Neural crest cell (in vitro differentiated cells): ENCODE data around the gene RBPJ. TPM values are rescaled to one million over a fixed set of nuclear protein-coding genes. Genes with fewer than 3 reads are reported as not detected.

Experiments used
- DNase-seq: peaks from one replicate; pipeline ENCODE4 v3.0.0; 2021; ENCODE audit warnings: low read depth, mixed read lengths, low spot score
- H3K27ac Mint-ChIP-seq: one replicate; pipeline ENCODE4 v1.8.0; 2021; ENCODE audit warnings: mild to moderate bottlenecking, mixed read lengths; ENCODE audit not compliant: unreplicated experiment
- H3K27me3 Mint-ChIP-seq: 2 replicates; pipeline ENCODE4 v1.8.0; 2021; ENCODE audit warnings: low read depth, mild to moderate bottlenecking, mixed read lengths
- H3K36me3 Mint-ChIP-seq: 2 replicates; pipeline ENCODE4 v1.8.0; 2021; ENCODE audit warnings: low read depth, mild to moderate bottlenecking, mixed read lengths
- H3K4me1 Mint-ChIP-seq: 2 replicates; pipeline ENCODE4 v1.8.0; 2021; ENCODE audit warnings: mixed read lengths
- H3K4me3 Mint-ChIP-seq: one replicate; pipeline ENCODE4 v1.8.0; 2021; ENCODE audit warnings: mild to moderate bottlenecking, mixed read lengths
- H3K9me3 Mint-ChIP-seq: 2 replicates; pipeline ENCODE4 v1.8.0; 2021; ENCODE audit warnings: mixed read lengths
- total RNA-seq: library from RNA; stranded (reverse); gene quantifications from 2 replicates; pipeline ENCODE4 v1.2.1, GENCODE V29; 2021
- TF ChIP-seq, protein P1 (sequence below): fragments of 200-600 bp; sonication (generic); conservative IDR thresholded peaks from 2 replicates; pipeline ENCODE4 v1.5.0; 2021; ENCODE audit warnings: antibody characterized with exemption, mild to moderate bottlenecking

Gene RBPJ
- total RNA-seq, 1 donor from 2014 or later, result 76.4 TPM

DNA sequence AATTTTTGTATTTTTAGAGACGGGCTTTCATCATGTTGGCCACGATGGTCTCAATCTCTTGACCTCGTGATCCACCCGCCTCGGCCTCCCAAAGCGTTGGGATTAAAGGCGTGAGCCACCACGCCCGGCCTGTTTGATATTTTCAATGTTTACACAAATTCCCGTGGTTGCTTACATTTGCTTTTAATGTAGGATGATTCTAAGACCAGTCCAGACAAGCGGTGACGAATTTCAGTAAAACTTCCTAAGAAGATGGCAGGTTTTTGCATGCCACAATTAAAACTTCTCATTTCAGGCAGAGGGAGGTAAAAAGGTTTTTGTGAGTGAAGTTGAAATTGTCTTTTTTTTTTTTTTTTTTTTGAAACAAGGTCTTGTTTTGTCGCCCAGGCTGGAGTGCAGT, 41.4 kb upstream of the RBPJ start:
- TF ChIP-seq, protein P1, sequence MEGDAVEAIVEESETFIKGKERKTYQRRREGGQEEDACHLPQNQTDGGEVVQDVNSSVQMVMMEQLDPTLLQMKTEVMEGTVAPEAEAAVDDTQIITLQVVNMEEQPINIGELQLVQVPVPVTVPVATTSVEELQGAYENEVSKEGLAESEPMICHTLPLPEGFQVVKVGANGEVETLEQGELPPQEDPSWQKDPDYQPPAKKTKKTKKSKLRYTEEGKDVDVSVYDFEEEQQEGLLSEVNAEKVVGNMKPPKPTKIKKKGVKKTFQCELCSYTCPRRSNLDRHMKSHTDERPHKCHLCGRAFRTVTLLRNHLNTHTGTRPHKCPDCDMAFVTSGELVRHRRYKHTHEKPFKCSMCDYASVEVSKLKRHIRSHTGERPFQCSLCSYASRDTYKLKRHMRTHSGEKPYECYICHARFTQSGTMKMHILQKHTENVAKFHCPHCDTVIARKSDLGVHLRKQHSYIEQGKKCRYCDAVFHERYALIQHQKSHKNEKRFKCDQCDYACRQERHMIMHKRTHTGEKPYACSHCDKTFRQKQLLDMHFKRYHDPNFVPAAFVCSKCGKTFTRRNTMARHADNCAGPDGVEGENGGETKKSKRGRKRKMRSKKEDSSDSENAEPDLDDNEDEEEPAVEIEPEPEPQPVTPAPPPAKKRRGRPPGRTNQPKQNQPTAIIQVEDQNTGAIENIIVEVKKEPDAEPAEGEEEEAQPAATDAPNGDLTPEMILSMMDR, result no peak
- no peak for DNase-seq
- Mint-ChIP-seq H3K36me3 (no peaks in the 10 kb centered on the region), H3K27me3 (no peaks in the 10 kb centered on the region), H3K4me3 (no peak overlapping the region), H3K9me3 (no peaks in the 10 kb centered on the region), H3K4me1 (no peaks in the 10 kb centered on the region), H3K27ac (no peak overlapping the region)

DNA sequence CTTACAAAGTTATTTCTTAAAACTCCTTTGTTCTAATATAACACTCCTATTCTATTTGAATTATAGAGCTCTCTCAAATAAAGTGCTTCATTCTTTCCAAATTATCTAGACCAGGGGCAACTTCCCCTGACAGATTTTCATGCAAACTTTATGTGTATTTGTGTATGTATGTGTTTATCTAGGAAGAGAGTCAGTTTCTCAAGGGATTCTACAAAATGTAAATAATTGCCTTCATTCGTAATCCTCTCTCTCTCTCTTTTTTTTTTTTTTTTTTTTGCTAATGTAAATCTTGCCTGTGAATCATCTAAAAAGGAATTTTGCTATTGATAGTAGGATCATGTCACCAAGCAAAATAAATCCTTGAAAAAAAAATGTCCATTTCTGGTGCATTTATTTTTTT, 38.9 kb upstream of the RBPJ start:
- no peaks in the 10 kb centered on the region for H3K36me3 Mint-ChIP-seq
- no peaks in the 10 kb centered on the region for H3K4me1 Mint-ChIP-seq
- TF ChIP-seq, protein P1, result no peak
- DNase-seq, result no peak
- H3K27ac Mint-ChIP-seq, result no peak overlapping the region
- no peaks in the 10 kb centered on the region for H3K9me3 Mint-ChIP-seq
- H3K27me3 Mint-ChIP-seq, result no peaks in the 10 kb centered on the region
- no peak overlapping the region for H3K4me3 Mint-ChIP-seq

DNA sequence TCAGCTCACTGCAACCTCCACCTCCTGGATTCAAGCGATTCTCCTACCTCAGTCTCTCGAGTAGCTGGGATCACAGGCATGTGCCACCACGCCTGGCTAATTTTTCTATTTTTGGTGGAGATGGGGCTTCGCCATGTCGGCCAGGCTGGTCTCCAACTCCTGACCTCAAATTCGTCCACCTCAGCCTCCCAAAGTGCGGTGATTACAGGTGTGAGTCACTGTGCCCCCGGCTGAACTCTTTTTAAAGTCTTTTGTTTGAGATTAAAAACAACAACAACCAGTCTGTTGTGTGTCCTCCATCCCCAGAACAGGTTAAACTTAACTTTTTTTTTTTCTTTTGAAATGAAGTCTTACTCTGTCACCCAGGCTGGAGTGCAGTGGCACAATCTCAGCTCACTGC, 36.3 kb upstream of the RBPJ start:
- Mint-ChIP-seq H3K27ac (no peak overlapping the region), H3K27me3 (no peaks in the 10 kb centered on the region), H3K4me3 (no peak overlapping the region), H3K9me3 (no peaks in the 10 kb centered on the region), H3K4me1 (no peaks in the 10 kb centered on the region), H3K36me3 (no peaks in the 10 kb centered on the region)
- TF ChIP-seq, protein P1, result no peak
- DNase-seq, result no peak

DNA sequence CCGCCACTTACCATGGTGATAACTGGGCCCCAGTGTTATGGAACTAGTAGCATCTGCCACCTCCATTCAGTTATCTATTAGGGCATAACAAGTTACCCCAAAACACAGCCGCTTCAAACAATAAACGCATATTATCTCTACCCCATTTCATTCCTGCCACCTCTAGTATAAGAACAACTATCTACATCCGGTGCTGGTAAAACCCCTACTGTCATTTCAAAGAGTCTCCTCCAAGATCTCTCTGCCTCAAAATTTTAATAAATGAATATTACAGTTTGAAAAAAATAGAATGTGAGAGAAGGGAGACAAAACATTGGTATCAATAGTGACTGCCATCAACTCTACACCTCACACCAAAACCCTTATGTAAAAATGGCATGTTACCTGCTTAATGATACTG, 35.5 kb upstream of the RBPJ start:
- no peaks in the 10 kb centered on the region for H3K4me1 Mint-ChIP-seq
- H3K4me3 Mint-ChIP-seq, result no peak overlapping the region
- no peak overlapping the region for H3K27ac Mint-ChIP-seq
- no peaks in the 10 kb centered on the region for H3K36me3 Mint-ChIP-seq
- H3K27me3 Mint-ChIP-seq, result no peaks in the 10 kb centered on the region
- H3K9me3 Mint-ChIP-seq, result no peaks in the 10 kb centered on the region
- DNase-seq, result no peak
- TF ChIP-seq, protein P1, result no peak

DNA sequence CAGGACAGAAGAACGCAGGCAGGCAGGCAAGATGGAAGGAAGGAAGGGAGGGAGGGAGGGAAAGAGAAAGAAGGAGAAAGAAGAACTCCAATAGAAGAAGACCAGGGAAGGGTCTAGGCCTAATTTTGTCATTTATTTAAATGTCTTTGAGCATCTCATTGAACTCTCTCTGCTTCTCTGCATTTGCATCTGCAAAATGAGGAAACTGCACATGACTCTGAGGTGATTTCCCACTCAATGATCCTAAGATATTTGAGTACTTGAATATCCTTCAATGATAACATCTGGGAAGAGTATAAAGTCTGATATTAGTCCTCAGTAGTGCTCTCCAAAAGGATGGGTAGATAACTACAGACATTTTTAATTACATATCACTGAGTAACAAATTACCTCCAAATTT, 33.1 kb upstream of the RBPJ start:
- H3K27ac Mint-ChIP-seq, result no peak overlapping the region

More for the DNA sequence above, 33.1 kb upstream of the RBPJ start:
- DNase-seq, result no peak
- Mint-ChIP-seq H3K36me3 (no peaks in the 10 kb centered on the region), H3K27me3 (no peaks in the 10 kb centered on the region), H3K9me3 (no peaks in the 10 kb centered on the region), H3K4me1 (no peaks in the 10 kb centered on the region), H3K4me3 (no peak overlapping the region)
- TF ChIP-seq, protein P1, result no peak
